ENCODE results near the gene PIGS. TPM values are rescaled to one million over a fixed set of nuclear protein-coding genes. Genes with fewer than 3 reads are reported as not detected.

PIGS gene
- total and polyA plus RNA-seq, 9 of the 15 experiments (the other 6 are each of a cell fraction or from before 2014, with no cell fraction given) = 47.5 to 138 (median 57.6) TPM

DNA sequence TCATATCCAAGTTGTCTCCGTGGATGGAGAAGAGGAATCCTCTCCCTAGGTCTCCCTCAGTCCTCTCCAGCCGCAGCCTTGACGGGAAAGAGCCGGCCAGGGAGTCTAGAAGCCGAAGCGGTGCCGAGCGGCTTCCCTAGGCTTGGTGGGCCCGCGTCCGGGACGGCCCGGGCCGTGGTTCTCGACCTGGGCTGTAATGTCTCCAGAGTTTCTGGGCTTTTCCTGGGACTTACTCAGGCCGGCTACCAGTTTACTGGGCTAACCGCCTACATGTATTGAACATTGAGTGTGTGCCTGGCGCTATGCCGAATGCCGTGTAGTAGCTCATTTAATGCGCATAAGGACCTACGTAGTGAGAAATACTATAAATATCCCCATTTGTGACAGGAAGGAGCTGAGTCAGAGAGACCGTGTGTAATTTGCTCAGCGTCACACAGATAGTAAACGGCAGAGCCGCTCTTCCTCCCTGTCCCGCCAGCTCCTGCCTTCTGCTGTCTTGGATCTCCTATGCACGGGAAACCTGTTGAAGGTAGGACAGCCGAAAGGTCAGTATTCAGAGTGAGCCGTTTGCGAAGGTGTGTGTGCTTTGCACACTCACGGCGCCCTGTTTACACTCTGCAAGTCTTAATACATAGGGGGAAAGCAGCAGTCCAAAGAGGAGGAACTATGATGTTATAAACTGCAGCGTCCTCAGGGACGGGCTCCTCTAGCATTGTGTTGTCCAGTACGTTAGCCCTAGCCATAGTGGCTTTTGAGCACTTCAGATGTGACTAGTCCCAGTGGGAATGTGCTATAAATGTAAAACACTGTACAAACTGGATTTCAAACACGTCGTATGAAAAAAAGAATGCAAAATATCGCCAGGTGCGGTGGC is 28.2 kb upstream of the PIGS start (continued):
- TF ChIP-seq ZBTB40 (IDR thresholded peaks at IDR 0.05) (no peak; the same call in none of the 2 replicates), ZBTB40 (CRISPR knock-in tag; IDR thresholded peaks at IDR 0.05) (no peak), ZNF232 (CRISPR knock-in tag; IDR thresholded peaks at IDR 0.05) (no peak), ESRRB (CRISPR knock-in tag; IDR thresholded peaks at IDR 0.05; ENCODE audit: borderline replicate concordance) (no peak), MAFK (IDR thresholded peaks at IDR 0.05; ENCODE audit: low read length) (peak; percentile 2; the same call in 1 of the 2 replicates), GABPB1 (CRISPR knock-in tag; IDR thresholded peaks at IDR 0.05) (no peak), C11orf30 (IDR thresholded peaks at IDR 0.05; ENCODE audit: low read depth) (peak; percentile 65), BRD9 (IDR thresholded peaks at IDR 0.05; ENCODE audit: low read depth, partially characterized antibody) (no peak), NCOA2 (IDR thresholded peaks at IDR 0.05; ENCODE audit: partially characterized antibody in 2 of 2) (no peak), ZFP30 (CRISPR knock-in tag; IDR thresholded peaks at IDR 0.05; ENCODE audit: borderline replicate concordance) (no peak), CEBPZ (IDR thresholded peaks at IDR 0.05; ENCODE audit: borderline replicate concordance, low read depth, low read length) (no peak)
- TF ChIP-seq, protein P1, sequence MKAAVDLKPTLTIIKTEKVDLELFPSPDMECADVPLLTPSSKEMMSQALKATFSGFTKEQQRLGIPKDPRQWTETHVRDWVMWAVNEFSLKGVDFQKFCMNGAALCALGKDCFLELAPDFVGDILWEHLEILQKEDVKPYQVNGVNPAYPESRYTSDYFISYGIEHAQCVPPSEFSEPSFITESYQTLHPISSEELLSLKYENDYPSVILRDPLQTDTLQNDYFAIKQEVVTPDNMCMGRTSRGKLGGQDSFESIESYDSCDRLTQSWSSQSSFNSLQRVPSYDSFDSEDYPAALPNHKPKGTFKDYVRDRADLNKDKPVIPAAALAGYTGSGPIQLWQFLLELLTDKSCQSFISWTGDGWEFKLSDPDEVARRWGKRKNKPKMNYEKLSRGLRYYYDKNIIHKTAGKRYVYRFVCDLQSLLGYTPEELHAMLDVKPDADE (conservative IDR thresholded peaks at IDR 0.05; ENCODE audit: control insufficient read depth, low read depth, low read length) = no peak
